ENCODE results near the gene SORBS2. TPM values are rescaled to one million over a fixed set of nuclear protein-coding genes. Genes with fewer than 3 reads are reported as not detected.
A peak's percentile ranks its signal among the peaks of the same experiment; 100 is the strongest.

SORBS2 gene
- total and polyA plus RNA-seq, 2 experiments from 2014 or later: 0.32 to 1.5 TPM

GRCh38 chr4:185567381-185568376 lies 244.3 kb downstream of the SORBS2 start:
- H3K79me2 ChIP-seq (ENCODE audit: insufficient read depth): no peaks in the 10 kb centered on the region
- peak overlapping the region; percentile 45 for H3K4me2 ChIP-seq (ENCODE audit: unreplicated experiment)
- TF ChIP-seq EZH2 (IDR thresholded peaks at IDR 0.05; ENCODE audit: insufficient read depth, poor library complexity, severe bottlenecking) (no peak), EZH2phosphoT487 (IDR thresholded peaks at IDR 0.05; ENCODE audit: insufficient read depth, low read depth) (no peak)
- peak overlapping the region; percentile 75 for H3K27ac ChIP-seq
- no peak overlapping the region for H3K4me3 ChIP-seq
- H3K9me3 ChIP-seq (ENCODE audit: low read depth): no peaks in the 10 kb centered on the region
- H3K4me1 ChIP-seq (ENCODE audit: insufficient read depth): peaks cover 16% of the 10 kb centered on the region
- peak overlapping the region; percentile 26 for H2AFZ ChIP-seq
- peak overlapping the region; percentile 44 for H3K9ac ChIP-seq
- H3K9me2 ChIP-seq (ENCODE audit: insufficient read depth): no peaks in the 10 kb centered on the region
- in situ Hi-C loops (cut with MboI): no loop called here
- no peaks in the 10 kb centered on the region for H3K27me3 ChIP-seq (replicated peaks; ENCODE audit: insufficient read depth)
- no peaks in the 10 kb centered on the region for H3K36me3 ChIP-seq (ENCODE audit: low read depth)
- H3F3A ChIP-seq (ENCODE audit: insufficient read depth): peaks cover 6% of the 10 kb centered on the region; the same call in 1 of the 2 replicates
- no peaks in the 10 kb centered on the region for H4K20me1 ChIP-seq (ENCODE audit: insufficient read depth)
- DNase-seq: peak; percentile 57
- 41 to 43% methylated on average over 21 of the region's 21 CpGs for WGBS, 2 experiments (ENCODE audit: low coverage in 1 of 2, low lambda C conversion rate in 2 of 2, missing lambda C conversion rate in 2 of 2)

GRCh38 chr4:185566972-185567371 lies 245.0 kb downstream of the SORBS2 start:
- 44 to 47% methylated on average over 1 of the region's 1 CpG for WGBS, 2 experiments (ENCODE audit: low coverage in 1 of 2, low lambda C conversion rate in 2 of 2, missing lambda C conversion rate in 2 of 2)
- peak; percentile 76 for DNase-seq
- TF ChIP-seq EZH2 (IDR thresholded peaks at IDR 0.05; ENCODE audit: insufficient read depth, poor library complexity, severe bottlenecking) (no peak), EZH2phosphoT487 (IDR thresholded peaks at IDR 0.05; ENCODE audit: insufficient read depth, low read depth) (no peak)
- in situ Hi-C loops (cut with MboI): no loop called here
- no peaks in the 10 kb centered on the region for H3K9me3 ChIP-seq (ENCODE audit: low read depth)
- H3K36me3 ChIP-seq (ENCODE audit: low read depth): no peaks in the 10 kb centered on the region
- peak overlapping the region; percentile 75 for H3K27ac ChIP-seq
- no peaks in the 10 kb centered on the region for H3K27me3 ChIP-seq (replicated peaks; ENCODE audit: insufficient read depth)
- H3K79me2 ChIP-seq (ENCODE audit: insufficient read depth): no peaks in the 10 kb centered on the region
- no peak overlapping the region for H3K4me3 ChIP-seq
- H3F3A ChIP-seq (ENCODE audit: insufficient read depth): peaks cover 6% of the 10 kb centered on the region; the same call in 1 of the 2 replicates
- H3K9ac ChIP-seq: peak overlapping the region; percentile 44
- H2AFZ ChIP-seq: peak overlapping the region; percentile 26
- no peaks in the 10 kb centered on the region for H4K20me1 ChIP-seq (ENCODE audit: insufficient read depth)
- no peaks in the 10 kb centered on the region for H3K9me2 ChIP-seq (ENCODE audit: insufficient read depth)
- H3K4me2 ChIP-seq (ENCODE audit: unreplicated experiment): peak overlapping the region; percentile 45
- peaks cover 16% of the 10 kb centered on the region for H3K4me1 ChIP-seq (ENCODE audit: insufficient read depth)

GRCh38 chr4:185566425-185566824 lies 245.6 kb downstream of the SORBS2 start:
- H3F3A ChIP-seq (ENCODE audit: insufficient read depth): peaks cover 6% of the 10 kb centered on the region; the same call in 1 of the 2 replicates
- H3K36me3 ChIP-seq (ENCODE audit: low read depth): no peaks in the 10 kb centered on the region
- peaks cover 16% of the 10 kb centered on the region for H3K4me1 ChIP-seq (ENCODE audit: insufficient read depth)
- no peaks in the 10 kb centered on the region for H3K27me3 ChIP-seq (replicated peaks; ENCODE audit: insufficient read depth)
- TF ChIP-seq EZH2phosphoT487 (IDR thresholded peaks at IDR 0.05; ENCODE audit: insufficient read depth, low read depth) (no peak), EZH2 (IDR thresholded peaks at IDR 0.05; ENCODE audit: insufficient read depth, poor library complexity, severe bottlenecking) (no peak)
- H3K27ac ChIP-seq: peak overlapping the region; percentile 75
- no peak for DNase-seq
- in situ Hi-C loops (cut with MboI): no loop called here
- H2AFZ ChIP-seq: peak overlapping the region; percentile 26
- H4K20me1 ChIP-seq (ENCODE audit: insufficient read depth): no peaks in the 10 kb centered on the region
- peak overlapping the region; percentile 44; the same call in 1 of the 2 replicates for H3K9ac ChIP-seq
- 70 to 71% methylated on average over 7 to 8 of the region's 8 CpGs for WGBS, 2 experiments (ENCODE audit: low coverage in 1 of 2, low lambda C conversion rate in 2 of 2, missing lambda C conversion rate in 2 of 2)
- no peaks in the 10 kb centered on the region for H3K9me3 ChIP-seq (ENCODE audit: low read depth)
- no peaks in the 10 kb centered on the region for H3K9me2 ChIP-seq (ENCODE audit: insufficient read depth)
- no peak overlapping the region for H3K4me3 ChIP-seq
- H3K4me2 ChIP-seq (ENCODE audit: unreplicated experiment): peak overlapping the region; percentile 45
- no peaks in the 10 kb centered on the region for H3K79me2 ChIP-seq (ENCODE audit: insufficient read depth)

- in situ Hi-C loops (cut with MboI): no loop called here
- Histone ChIP-seq H3F3A (ENCODE audit: insufficient read depth) (peaks cover 6% of the 10 kb centered on the region; the same call in 1 of the 2 replicates), H3K4me3 (no peak overlapping the region), H3K27me3 (replicated peaks; ENCODE audit: insufficient read depth) (no peaks in the 10 kb centered on the region), H4K20me1 (ENCODE audit: insufficient read depth) (no peaks in the 10 kb centered on the region), H3K79me2 (ENCODE audit: insufficient read depth) (no peaks in the 10 kb centered on the region), H3K36me3 (ENCODE audit: low read depth) (no peaks in the 10 kb centered on the region), H3K9ac (no peak overlapping the region), H3K9me3 (ENCODE audit: low read depth) (no peaks in the 10 kb centered on the region), H3K4me2 (ENCODE audit: unreplicated experiment) (no peak overlapping the region), H3K27ac (no peak overlapping the region), H2AFZ (no peak overlapping the region), H3K4me1 (ENCODE audit: insufficient read depth) (peaks cover 16% of the 10 kb centered on the region), H3K9me2 (ENCODE audit: insufficient read depth) (no peaks in the 10 kb centered on the region)
- TF ChIP-seq EZH2phosphoT487 (IDR thresholded peaks at IDR 0.05; ENCODE audit: insufficient read depth, low read depth) (no peak), EZH2 (IDR thresholded peaks at IDR 0.05; ENCODE audit: insufficient read depth, poor library complexity, severe bottlenecking) (no peak)
- no peak for DNase-seq
- 85 to 92% methylated on average over 3 of the region's 3 CpGs for WGBS, 2 experiments (ENCODE audit: low coverage in 1 of 2, low lambda C conversion rate in 2 of 2, missing lambda C conversion rate in 2 of 2)
Observed at GRCh38 chr4:185565696-185566095, 246.3 kb downstream of the SORBS2 start.

All from GM23248 (cell line).